Measurements from ENCODE around the gene ZNF425.
A peak's percentile ranks its signal among the peaks of the same experiment; 100 is the strongest.

The ZNF425 gene

DNA sequence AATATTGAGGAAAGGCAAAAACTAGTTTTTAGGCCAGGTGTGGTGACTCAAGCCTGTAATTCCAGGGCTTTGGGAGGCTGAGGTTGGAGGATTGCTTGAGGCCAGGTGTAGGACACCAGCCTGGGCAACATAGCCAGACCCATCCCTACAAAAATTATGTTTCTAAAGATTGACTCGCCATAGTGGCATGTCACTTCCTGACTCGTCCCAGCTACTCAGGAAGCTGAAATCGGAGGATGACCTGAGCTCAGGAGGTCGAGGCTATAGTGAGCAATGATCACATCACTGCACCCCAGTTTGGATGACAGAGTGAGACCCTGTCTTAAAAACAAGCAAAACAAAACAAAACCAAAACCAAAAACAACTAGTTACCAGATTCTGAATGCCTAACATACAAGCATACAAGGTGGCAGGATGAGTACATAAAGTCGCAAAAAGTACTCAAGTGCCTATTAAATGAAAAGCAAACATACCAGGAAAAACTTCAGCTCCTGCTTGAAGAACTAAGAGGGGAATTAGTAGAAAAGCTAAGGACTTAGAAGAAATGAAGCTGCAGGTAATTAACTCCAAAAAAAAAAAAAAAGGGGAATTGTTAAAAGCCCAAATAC lies 35.2 kb upstream of the ZNF425 start:
- no peak overlapping the region for H3K4me3 ChIP-seq (ENCODE audit: low read depth, low read length)
- TF ChIP-seq, protein P1, sequence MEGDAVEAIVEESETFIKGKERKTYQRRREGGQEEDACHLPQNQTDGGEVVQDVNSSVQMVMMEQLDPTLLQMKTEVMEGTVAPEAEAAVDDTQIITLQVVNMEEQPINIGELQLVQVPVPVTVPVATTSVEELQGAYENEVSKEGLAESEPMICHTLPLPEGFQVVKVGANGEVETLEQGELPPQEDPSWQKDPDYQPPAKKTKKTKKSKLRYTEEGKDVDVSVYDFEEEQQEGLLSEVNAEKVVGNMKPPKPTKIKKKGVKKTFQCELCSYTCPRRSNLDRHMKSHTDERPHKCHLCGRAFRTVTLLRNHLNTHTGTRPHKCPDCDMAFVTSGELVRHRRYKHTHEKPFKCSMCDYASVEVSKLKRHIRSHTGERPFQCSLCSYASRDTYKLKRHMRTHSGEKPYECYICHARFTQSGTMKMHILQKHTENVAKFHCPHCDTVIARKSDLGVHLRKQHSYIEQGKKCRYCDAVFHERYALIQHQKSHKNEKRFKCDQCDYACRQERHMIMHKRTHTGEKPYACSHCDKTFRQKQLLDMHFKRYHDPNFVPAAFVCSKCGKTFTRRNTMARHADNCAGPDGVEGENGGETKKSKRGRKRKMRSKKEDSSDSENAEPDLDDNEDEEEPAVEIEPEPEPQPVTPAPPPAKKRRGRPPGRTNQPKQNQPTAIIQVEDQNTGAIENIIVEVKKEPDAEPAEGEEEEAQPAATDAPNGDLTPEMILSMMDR (IDR thresholded peaks at IDR 0.05; ENCODE audit: low read depth, low read length), result no peak

DNA sequence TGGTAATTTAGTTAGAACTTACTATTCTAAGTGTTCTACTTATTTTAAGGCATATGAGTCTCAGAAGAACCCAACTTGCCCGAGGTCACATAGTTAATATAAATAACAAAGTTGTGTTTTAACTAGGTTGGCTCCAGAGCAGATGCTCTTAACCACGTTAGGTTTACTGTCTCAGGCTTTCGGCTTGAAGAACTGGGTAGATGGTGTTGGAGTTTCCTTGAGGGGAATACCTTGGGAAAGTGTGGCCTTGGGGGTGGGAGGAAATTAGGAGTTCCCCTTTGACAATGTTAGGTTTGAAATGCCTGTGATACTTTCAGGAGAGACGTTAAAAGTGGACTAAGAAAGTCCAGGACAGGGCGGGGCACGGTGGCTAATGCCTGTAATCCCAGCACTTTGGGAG lies 30.8 kb upstream of the ZNF425 start:
- TF ChIP-seq, protein P1 (IDR thresholded peaks at IDR 0.05; ENCODE audit: low read depth, low read length), result no peak
- H3K4me3 ChIP-seq (ENCODE audit: low read depth, low read length), result no peak overlapping the region

DNA sequence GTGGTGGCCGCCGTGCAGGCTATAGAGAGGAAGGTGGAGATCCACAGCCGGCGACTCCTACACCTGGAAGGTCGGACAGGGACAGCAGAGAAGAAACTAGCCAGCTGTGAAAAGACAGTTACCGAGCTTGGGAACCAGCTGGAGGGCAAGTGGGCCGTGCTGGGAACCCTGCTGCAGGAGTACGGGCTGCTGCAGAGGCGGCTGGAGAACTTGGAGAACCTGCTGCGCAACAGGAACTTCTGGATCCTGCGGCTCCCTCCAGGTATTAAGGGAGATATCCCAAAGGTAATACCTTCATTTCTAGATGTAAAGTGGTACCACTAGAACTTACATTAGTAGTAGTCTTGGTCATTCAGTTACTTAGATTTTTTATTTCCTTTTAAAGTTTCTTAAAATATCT lies 27.9 kb upstream of the ZNF425 start:
- TF ChIP-seq, protein P1 (IDR thresholded peaks at IDR 0.05; ENCODE audit: low read depth, low read length), result no peak
- no peak overlapping the region for H3K4me3 ChIP-seq (ENCODE audit: low read depth, low read length)

DNA sequence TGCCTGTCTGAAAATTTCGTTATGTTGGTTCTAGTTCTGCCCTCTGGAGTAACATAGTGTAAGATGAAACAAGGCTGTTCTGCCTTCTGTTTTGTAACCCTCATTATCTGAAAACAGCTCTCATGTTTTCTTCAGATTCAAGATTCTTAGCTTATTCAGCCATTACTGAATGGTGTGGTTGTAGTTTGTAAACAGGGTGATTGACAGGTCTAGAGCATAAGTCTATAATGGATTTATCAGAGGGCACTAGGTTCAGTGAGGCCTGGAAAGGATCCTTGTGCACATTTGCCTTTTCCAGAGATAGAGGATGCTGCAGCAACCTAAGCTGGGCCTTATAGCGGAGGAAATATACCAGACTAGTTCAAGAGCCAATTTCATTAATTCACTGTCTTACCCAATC lies 27.2 kb upstream of the ZNF425 start:
- H3K4me3 ChIP-seq (ENCODE audit: low read depth, low read length), result no peak overlapping the region
- TF ChIP-seq, protein P1 (IDR thresholded peaks at IDR 0.05; ENCODE audit: low read depth, low read length), result no peak

DNA sequence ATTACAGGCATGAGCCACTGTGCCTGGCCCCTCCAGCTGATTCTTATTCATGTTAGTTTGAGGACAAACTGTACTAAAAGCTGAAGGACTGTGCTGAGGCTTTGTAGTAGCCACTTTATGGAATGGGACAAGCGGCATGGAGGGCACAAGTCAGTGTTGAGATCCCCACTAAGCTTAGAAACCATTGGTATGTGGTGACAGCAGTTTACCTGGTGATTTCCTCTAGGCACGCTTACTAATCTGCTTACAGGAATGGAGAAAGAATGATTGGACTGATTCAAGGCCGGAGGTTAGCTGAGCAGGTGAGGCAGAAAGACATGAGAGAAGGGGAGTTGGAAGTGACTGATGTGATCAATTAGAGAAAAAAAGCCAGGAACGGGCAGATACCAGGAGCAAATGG lies 24.9 kb upstream of the ZNF425 start:
- H3K4me3 ChIP-seq (ENCODE audit: low read depth, low read length), result no peak overlapping the region
- TF ChIP-seq, protein P1 (IDR thresholded peaks at IDR 0.05; ENCODE audit: low read depth, low read length), result no peak

DNA sequence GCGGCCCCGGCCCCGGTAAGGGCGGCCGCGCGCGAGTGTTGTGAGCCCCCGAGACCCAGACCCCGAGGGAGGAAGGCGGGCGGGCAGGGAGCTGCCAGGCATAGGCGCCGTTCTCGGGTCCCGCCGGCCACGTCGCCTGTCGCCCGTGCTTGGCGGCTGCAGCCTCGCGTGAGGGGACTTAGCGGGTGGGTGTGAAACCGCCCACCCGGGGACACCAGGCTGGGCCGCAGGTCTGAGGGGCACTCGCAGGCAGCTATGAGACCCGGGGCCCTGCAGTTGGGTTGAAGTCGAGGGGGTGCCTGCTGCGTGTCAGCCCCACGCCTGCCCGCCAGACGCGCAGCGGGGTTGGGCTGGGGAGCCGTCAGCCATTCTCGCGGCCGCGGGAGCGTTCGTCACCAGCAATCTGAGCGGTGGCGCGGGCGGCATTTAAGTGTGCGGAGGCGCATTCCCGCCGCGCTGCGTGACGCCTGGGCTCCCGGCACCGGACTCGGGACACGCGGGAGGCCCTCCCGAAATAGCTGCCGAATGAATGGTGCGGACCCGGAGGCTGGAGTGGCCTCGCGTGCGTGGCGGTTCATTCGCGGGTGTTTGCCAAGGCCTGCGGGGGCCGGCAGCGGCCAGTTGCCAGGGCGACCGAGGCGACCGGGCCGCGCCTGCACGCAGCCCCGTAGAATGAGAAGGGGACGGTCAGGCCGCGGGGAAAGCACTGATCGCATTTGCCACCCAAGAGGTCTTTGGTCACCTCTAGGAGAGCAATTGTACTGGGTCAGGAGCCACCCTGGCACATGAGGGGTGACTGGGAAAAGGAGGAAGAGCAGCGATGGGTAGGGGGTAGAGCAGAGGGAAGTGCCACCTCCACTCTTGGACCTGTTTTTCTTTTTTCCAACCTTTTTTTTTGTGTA lies 21.9 kb upstream of the ZNF425 start:
- H3K4me3 ChIP-seq (ENCODE audit: low read depth, low read length), result peak overlapping the region; percentile 84
- TF ChIP-seq, protein P1 (IDR thresholded peaks at IDR 0.05; ENCODE audit: low read depth, low read length), result no peak
